Breast epithelium (tissue), 3 donors: ENCODE measurements around the gene ANO8.

Experiments
- POLR2A ChIP-seq: fragments of 450-650 bp; IDR thresholded peaks from one replicate; pipeline ENCODE4 v1.6.1; 2016; ENCODE audit warnings: antibody characterized with exemption, mild to moderate bottlenecking, moderate library complexity
- POLR2AphosphoS5 ChIP-seq, 3 donors: sonication (generic); formaldehyde crosslinking; IDR thresholded peaks; one replicate each; pipeline ENCODE4 v1.6.1; 2017; ENCODE audit warnings: antibody characterized with exemption in 3 of 3
- TF ChIP-seq, protein P1 (sequence below), 3 donors: fragments of 450-650 bp; IDR thresholded peaks; one replicate each; pipeline ENCODE4 v1.5.1; 2016 to 2017; ENCODE audit warnings: antibody characterized with exemption in 3 of 3, mild to moderate bottlenecking in 3 of 3, moderate library complexity in 3 of 3

DNA sequence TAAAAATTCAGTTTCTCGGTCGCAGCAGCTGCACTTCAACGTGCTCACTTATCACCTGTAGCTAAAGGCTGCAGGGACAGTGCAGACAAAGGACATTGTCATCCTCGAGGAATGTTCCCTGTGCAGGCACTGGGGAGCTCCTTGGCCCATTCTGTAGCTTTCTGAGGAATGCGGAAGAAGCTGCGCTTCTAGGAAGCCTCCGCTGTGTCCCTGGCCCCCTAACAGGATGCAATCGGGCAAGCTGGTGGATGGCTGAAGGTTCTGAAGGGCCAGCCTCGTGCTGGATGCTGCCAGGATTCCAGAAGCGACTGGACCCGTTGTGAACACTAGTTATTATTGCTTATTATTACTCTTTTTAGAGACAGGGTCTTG lies 8.1 kb downstream of the ANO8 start:
- TF ChIP-seq, protein P1, sequence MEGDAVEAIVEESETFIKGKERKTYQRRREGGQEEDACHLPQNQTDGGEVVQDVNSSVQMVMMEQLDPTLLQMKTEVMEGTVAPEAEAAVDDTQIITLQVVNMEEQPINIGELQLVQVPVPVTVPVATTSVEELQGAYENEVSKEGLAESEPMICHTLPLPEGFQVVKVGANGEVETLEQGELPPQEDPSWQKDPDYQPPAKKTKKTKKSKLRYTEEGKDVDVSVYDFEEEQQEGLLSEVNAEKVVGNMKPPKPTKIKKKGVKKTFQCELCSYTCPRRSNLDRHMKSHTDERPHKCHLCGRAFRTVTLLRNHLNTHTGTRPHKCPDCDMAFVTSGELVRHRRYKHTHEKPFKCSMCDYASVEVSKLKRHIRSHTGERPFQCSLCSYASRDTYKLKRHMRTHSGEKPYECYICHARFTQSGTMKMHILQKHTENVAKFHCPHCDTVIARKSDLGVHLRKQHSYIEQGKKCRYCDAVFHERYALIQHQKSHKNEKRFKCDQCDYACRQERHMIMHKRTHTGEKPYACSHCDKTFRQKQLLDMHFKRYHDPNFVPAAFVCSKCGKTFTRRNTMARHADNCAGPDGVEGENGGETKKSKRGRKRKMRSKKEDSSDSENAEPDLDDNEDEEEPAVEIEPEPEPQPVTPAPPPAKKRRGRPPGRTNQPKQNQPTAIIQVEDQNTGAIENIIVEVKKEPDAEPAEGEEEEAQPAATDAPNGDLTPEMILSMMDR (IDR thresholded peaks at IDR 0.05): no peak
- no peak for TF ChIP-seq POLR2A
- peak in 1 of 3 donors; percentile 26 for TF ChIP-seq POLR2AphosphoS5 (IDR thresholded peaks at IDR 0.05)
